Natural killer cell (primary cell): Measurements from ENCODE around the gene PTGDR2. TPM values are rescaled to one million over a fixed set of nuclear protein-coding genes. Genes with fewer than 3 reads are reported as not detected.

Experiments
- ATAC-seq, 3 donors: fragments of 150-1000 bp in 2 of 3; fragments of 200-7000 bp in 1 of 3; cut with Tn5 transposase; 1 replicate in 1 of 3; 2 replicates in 2 of 3; pipeline ENCODE4 v1.10.0; 2021; ENCODE audit warnings: mild to moderate bottlenecking in 2 of 3, moderate library complexity in 2 of 3
- DNase-seq, 2 donors: peaks; one replicate each; pipeline versions ENCODE4 v3.0.0 to v3.0.0-alpha.2; 2013 to 2021; ENCODE audit warnings: mixed read lengths in 1 of 2
- H3K27ac ChIP-seq: one replicate; pipeline ENCODE4 v1.5.1; 2013; ENCODE audit warnings: mild to moderate bottlenecking, low read length
- H3K27me3 ChIP-seq: one replicate; pipeline ENCODE4 v1.6.1; 2013; ENCODE audit warnings: low read length; ENCODE audit not compliant: control insufficient read depth, insufficient read depth
- H3K36me3 ChIP-seq: one replicate; pipeline ENCODE4 v1.6.1; 2013; ENCODE audit warnings: low read length; ENCODE audit not compliant: control insufficient read depth, insufficient read depth
- H3K4me1 ChIP-seq: one replicate; pipeline ENCODE4 v1.6.1; 2013; ENCODE audit warnings: low read length; ENCODE audit not compliant: control insufficient read depth, insufficient read depth
- H3K4me3 ChIP-seq: one replicate; pipeline ENCODE4 v1.5.1; 2013; ENCODE audit warnings: low read length
- H3K9me3 ChIP-seq: one replicate; pipeline ENCODE4 v1.6.1; 2013; ENCODE audit warnings: low read length; ENCODE audit not compliant: control insufficient read depth, insufficient read depth
- H3K27ac Mint-ChIP-seq, 2 donors: one replicate each; pipeline ENCODE4 v1.8.0; 2022; ENCODE audit warnings: mild to moderate bottlenecking in 2 of 2, mixed read lengths in 2 of 2, moderate library complexity in 1 of 2
- H3K27me3 Mint-ChIP-seq, 2 donors: one replicate each; pipeline ENCODE4 v1.8.0; 2022; ENCODE audit warnings: low read depth in 2 of 2, mixed read lengths in 2 of 2
- H3K36me3 Mint-ChIP-seq: one replicate; pipeline ENCODE4 v1.8.0; 2022; ENCODE audit warnings: mixed read lengths
- H3K4me1 Mint-ChIP-seq, 2 donors: one replicate each; pipeline ENCODE4 v1.8.0; 2022; ENCODE audit warnings: mixed read lengths in 2 of 2
- H3K4me3 Mint-ChIP-seq: one replicate; pipeline ENCODE4 v1.8.0; 2022; ENCODE audit warnings: mild to moderate bottlenecking, moderate library complexity, mixed read lengths
- H3K9me3 Mint-ChIP-seq, 2 donors: one replicate each; pipeline ENCODE4 v1.8.0; 2022; ENCODE audit warnings: mixed read lengths in 2 of 2
- CTCF ChIP-seq: fragments of 200-600 bp; IDR thresholded peaks from one replicate; pipeline ENCODE4 v1.8.0; 2022; ENCODE audit warnings: antibody characterized with exemption
- WGBS: methylation state at CpG from one replicate; pipeline ENCODE4 v1.1.7; 2013; ENCODE audit warnings: missing lambda C conversion rate; ENCODE audit not compliant: insufficient coverage; 5-methylcytosine and 5-hydroxymethylcytosine counted together
- intact Hi-C: fragments of 100-400 bp; cut with micrococcal nuclease; formaldehyde crosslinking; loops from one replicate; pipeline ENCODE4 v1.14.2; 2022
- total RNA-seq, 4 donors: library from RNA; stranded (reverse); fragments of 120-200 nt in 1 of 4; gene quantifications; one replicate each; pipeline versions ENCODE4 v1.2.3 to v1.2.4, GENCODE V29; 2013 to 2022

PTGDR2 gene
- total RNA-seq, 3 donors from 2014 or later (not counting 1 experiment from before 2014, with no cell fraction given), result 0.66 to 12.4 (median 1.7) TPM

GRCh38 chr11:60854847-60855725 is 664 bp downstream of the PTGDR2 start:
- intact Hi-C loops, result no loop called here
- no peak overlapping the region for H3K4me3 ChIP-seq
- no peaks in the 10 kb centered on the region for H3K36me3 Mint-ChIP-seq
- WGBS, result 72% methylated on average over 5 of the region's 8 CpGs
- H3K4me1 Mint-ChIP-seq, result peaks cover 0 to 10% of the 10 kb centered on the region in 2 donors
- ATAC-seq (no peak), DNase-seq (no peak)
- no peaks in the 10 kb centered on the region for H3K9me3 Mint-ChIP-seq
- no peak overlapping the region for H3K27ac Mint-ChIP-seq
- H3K36me3 ChIP-seq, result peaks cover 10% of the 10 kb centered on the region
- no peak overlapping the region for H3K4me3 Mint-ChIP-seq
- no peaks in the 10 kb centered on the region for H3K27me3 ChIP-seq
- no peaks in the 10 kb centered on the region for H3K9me3 ChIP-seq
- TF ChIP-seq CTCF, result no peak
- H3K27ac ChIP-seq, result no peak overlapping the region
- H3K27me3 Mint-ChIP-seq, result no peaks in the 10 kb centered on the region
- peaks cover 9% of the 10 kb centered on the region for H3K4me1 ChIP-seq

GRCh38 chr11:60854140-60854846 is 1.5 kb downstream of the PTGDR2 start:
- peaks cover 18% of the 10 kb centered on the region for H3K36me3 ChIP-seq
- H3K4me3 ChIP-seq, result no peak overlapping the region
- Mint-ChIP-seq H3K9me3 (no peaks in the 10 kb centered on the region), H3K27ac (no peak overlapping the region), H3K36me3 (no peaks in the 10 kb centered on the region), H3K27me3 (no peaks in the 10 kb centered on the region), H3K4me1 (peaks cover 0 to 10% of the 10 kb centered on the region in 2 donors), H3K4me3 (no peak overlapping the region)
- WGBS, result 43% methylated on average over 7 of the region's 8 CpGs
- DNase-seq (no peak), ATAC-seq (no peak)
- no peaks in the 10 kb centered on the region for H3K9me3 ChIP-seq
- peaks cover 9% of the 10 kb centered on the region for H3K4me1 ChIP-seq
- H3K27me3 ChIP-seq, result no peaks in the 10 kb centered on the region
- no peak overlapping the region for H3K27ac ChIP-seq
- no peak for TF ChIP-seq CTCF
- intact Hi-C loops, result no loop called here

- H3K9me3 ChIP-seq, result no peaks in the 10 kb centered on the region
- Mint-ChIP-seq H3K36me3 (no peaks in the 10 kb centered on the region), H3K4me3 (no peak overlapping the region), H3K27me3 (no peaks in the 10 kb centered on the region), H3K9me3 (no peaks in the 10 kb centered on the region), H3K27ac (no peak overlapping the region), H3K4me1 (peaks cover 0 to 11% of the 10 kb centered on the region in 2 donors)
- WGBS, result 95% methylated on average over 68 of the region's 68 CpGs
- intact Hi-C loops, result no loop called here
- H3K27ac ChIP-seq, result no peak overlapping the region
- ATAC-seq, result no peak
- no peak for DNase-seq
- H3K4me1 ChIP-seq, result peaks cover under 1% of the 10 kb centered on the region
- H3K27me3 ChIP-seq, result no peaks in the 10 kb centered on the region
- no peak for TF ChIP-seq CTCF
- peaks cover 28% of the 10 kb centered on the region for H3K36me3 ChIP-seq
- H3K4me3 ChIP-seq, result no peak overlapping the region
Measured at GRCh38 chr11:60852982-60853950, 2.5 kb downstream of the PTGDR2 start.
